ENCODE results near the gene SLC5A8. TPM values are rescaled to one million over a fixed set of nuclear protein-coding genes. Genes with fewer than 3 reads are reported as not detected.

SLC5A8 gene
- total RNA-seq, 1 donor: not detected

DNA sequence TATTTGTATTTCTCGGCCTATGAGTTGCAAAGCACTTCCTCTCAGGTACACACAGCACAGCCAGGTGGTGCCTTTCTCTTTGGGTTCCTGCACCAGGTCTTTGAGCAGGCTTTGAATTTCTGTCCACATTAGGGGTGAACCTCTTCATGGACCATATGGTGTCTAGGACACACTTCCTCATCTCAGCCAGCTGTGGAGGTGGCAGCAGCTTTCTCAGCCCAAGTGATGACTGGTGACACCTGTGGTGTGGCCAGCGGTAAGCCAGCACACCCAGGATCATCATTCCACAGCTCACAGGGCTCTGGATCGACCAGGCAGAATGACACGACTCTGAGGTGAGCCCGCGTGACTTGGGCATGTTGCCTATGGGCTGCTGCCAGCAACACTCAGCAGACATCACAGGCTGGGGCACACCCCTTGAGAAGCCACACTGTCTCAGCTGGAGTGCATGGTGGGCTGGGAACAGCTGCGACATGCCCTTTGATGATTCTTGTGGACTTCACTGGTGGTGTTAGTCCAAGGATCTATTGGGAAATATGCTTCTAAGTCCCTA is 36.8 kb downstream of the SLC5A8 start:
- no peaks in the 10 kb centered on the region for H3K27me3 ChIP-seq (ENCODE audit: insufficient read depth, low read length)
- H3K4me3 ChIP-seq (ENCODE audit: insufficient read depth, low read length): no peak overlapping the region
- H4K20me1 ChIP-seq (ENCODE audit: insufficient read depth, low read length): no peaks in the 10 kb centered on the region
- no peaks in the 10 kb centered on the region for H3K36me3 ChIP-seq (ENCODE audit: insufficient read depth, low read length)
- H3K4me2 ChIP-seq (ENCODE audit: insufficient read depth, low read length): no peak overlapping the region
- no peak overlapping the region for H2AFZ ChIP-seq (ENCODE audit: low read length)
- DNase-seq (ENCODE audit: insufficient read length, low spot score, missing footprints): no peak
- H3K79me2 ChIP-seq (ENCODE audit: insufficient read depth, low read length): no peaks in the 10 kb centered on the region
- no peak overlapping the region for H3K27ac ChIP-seq (ENCODE audit: low read depth, low read length)
- H3K4me1 ChIP-seq (ENCODE audit: insufficient read depth, low read length): no peaks in the 10 kb centered on the region
- H3K9me3 ChIP-seq (ENCODE audit: low read depth, low read length): no peaks in the 10 kb centered on the region
- TF ChIP-seq, protein P1, sequence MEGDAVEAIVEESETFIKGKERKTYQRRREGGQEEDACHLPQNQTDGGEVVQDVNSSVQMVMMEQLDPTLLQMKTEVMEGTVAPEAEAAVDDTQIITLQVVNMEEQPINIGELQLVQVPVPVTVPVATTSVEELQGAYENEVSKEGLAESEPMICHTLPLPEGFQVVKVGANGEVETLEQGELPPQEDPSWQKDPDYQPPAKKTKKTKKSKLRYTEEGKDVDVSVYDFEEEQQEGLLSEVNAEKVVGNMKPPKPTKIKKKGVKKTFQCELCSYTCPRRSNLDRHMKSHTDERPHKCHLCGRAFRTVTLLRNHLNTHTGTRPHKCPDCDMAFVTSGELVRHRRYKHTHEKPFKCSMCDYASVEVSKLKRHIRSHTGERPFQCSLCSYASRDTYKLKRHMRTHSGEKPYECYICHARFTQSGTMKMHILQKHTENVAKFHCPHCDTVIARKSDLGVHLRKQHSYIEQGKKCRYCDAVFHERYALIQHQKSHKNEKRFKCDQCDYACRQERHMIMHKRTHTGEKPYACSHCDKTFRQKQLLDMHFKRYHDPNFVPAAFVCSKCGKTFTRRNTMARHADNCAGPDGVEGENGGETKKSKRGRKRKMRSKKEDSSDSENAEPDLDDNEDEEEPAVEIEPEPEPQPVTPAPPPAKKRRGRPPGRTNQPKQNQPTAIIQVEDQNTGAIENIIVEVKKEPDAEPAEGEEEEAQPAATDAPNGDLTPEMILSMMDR (IDR thresholded peaks at IDR 0.05; ENCODE audit: extremely low read depth, low read depth, low read length): no peak

DNA sequence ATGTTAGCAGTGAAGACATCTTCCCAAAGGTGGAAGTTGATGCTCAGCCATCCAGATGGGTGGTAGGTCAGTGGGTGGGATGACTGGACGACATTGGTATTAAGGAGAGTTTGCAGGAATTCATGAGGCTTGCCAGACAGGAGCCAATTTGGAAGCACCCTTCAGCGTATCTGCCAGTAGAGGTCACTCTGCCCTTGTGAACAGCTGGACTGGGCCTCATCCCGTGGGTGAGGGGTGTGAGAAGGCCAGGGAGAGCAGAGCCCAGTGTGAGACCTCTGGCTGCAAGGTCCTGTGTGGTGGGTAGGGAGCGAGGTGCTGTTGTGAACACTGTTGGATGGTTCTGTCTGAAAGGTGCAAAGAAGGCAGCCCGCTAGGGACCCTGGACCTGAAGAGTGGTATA is 37.7 kb downstream of the SLC5A8 start:
- no peaks in the 10 kb centered on the region for H3K79me2 ChIP-seq (ENCODE audit: insufficient read depth, low read length)
- no peaks in the 10 kb centered on the region for H3K27me3 ChIP-seq (ENCODE audit: insufficient read depth, low read length)
- H3K36me3 ChIP-seq (ENCODE audit: insufficient read depth, low read length): no peaks in the 10 kb centered on the region
- H3K27ac ChIP-seq (ENCODE audit: low read depth, low read length): no peak overlapping the region
- H3K4me1 ChIP-seq (ENCODE audit: insufficient read depth, low read length): no peaks in the 10 kb centered on the region
- H3K4me2 ChIP-seq (ENCODE audit: insufficient read depth, low read length): no peak overlapping the region
- no peak overlapping the region for H3K4me3 ChIP-seq (ENCODE audit: insufficient read depth, low read length)
- TF ChIP-seq, protein P1 (IDR thresholded peaks at IDR 0.05; ENCODE audit: extremely low read depth, low read depth, low read length): peak; percentile 30
- no peaks in the 10 kb centered on the region for H3K9me3 ChIP-seq (ENCODE audit: low read depth, low read length)
- H4K20me1 ChIP-seq (ENCODE audit: insufficient read depth, low read length): no peaks in the 10 kb centered on the region
- DNase-seq (ENCODE audit: insufficient read length, low spot score, missing footprints): peak; percentile 51
- H2AFZ ChIP-seq (ENCODE audit: low read length): no peak overlapping the region

DNA sequence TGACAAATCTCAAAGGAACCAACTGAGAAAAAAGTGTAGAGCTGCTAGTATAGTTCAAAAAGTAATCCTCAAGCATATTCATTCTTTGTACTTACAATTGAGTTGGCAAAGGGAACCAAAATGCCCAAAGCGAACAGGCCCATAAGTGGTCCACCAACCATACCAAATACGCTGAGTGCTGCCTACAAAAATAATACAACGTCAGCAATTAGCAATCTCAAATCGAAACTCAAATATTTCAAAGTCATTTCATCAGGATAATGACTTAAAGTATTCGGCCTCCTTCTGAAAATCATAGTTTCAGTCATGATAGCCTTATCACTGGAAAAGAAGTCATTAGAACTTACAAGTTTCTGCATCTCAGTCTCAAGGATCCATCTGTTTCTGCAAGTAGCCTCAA is 42.0 kb downstream of the SLC5A8 start:
- Histone ChIP-seq H3K4me1 (ENCODE audit: insufficient read depth, low read length) (no peaks in the 10 kb centered on the region), H3K27ac (ENCODE audit: low read depth, low read length) (no peak overlapping the region), H3K79me2 (ENCODE audit: insufficient read depth, low read length) (no peaks in the 10 kb centered on the region), H3K9me3 (ENCODE audit: low read depth, low read length) (no peaks in the 10 kb centered on the region), H3K4me2 (ENCODE audit: insufficient read depth, low read length) (no peak overlapping the region), H3K36me3 (ENCODE audit: insufficient read depth, low read length) (no peaks in the 10 kb centered on the region), H2AFZ (ENCODE audit: low read length) (no peak overlapping the region), H3K27me3 (ENCODE audit: insufficient read depth, low read length) (no peaks in the 10 kb centered on the region), H4K20me1 (ENCODE audit: insufficient read depth, low read length) (no peaks in the 10 kb centered on the region), H3K4me3 (ENCODE audit: insufficient read depth, low read length) (no peak overlapping the region)
- no peak for DNase-seq (ENCODE audit: insufficient read length, low spot score, missing footprints)
- TF ChIP-seq, protein P1 (IDR thresholded peaks at IDR 0.05; ENCODE audit: extremely low read depth, low read depth, low read length): no peak

DNA sequence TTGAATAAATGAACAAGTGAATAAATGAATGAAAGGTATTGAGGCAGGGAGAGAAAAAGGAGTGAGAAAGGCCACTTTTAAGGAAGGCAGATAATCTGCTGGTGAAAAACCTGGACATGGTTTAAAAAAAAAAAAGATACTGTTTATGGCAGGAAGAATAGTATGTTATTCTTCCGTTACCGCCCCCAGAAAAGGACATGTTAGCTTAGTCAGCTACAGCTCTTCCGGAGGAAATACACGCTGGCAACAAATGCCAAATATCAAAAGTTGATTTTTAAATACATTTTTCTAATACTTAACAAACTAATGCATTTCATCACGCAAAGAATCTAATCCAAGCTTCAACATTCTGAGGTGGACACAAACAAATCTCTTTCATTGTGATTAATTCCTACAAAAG is 43.2 kb downstream of the SLC5A8 start:
- Histone ChIP-seq H3K4me2 (ENCODE audit: insufficient read depth, low read length) (no peak overlapping the region), H3K4me1 (ENCODE audit: insufficient read depth, low read length) (no peaks in the 10 kb centered on the region), H3K27ac (ENCODE audit: low read depth, low read length) (no peak overlapping the region), H3K79me2 (ENCODE audit: insufficient read depth, low read length) (no peaks in the 10 kb centered on the region), H2AFZ (ENCODE audit: low read length) (no peak overlapping the region), H3K9me3 (ENCODE audit: low read depth, low read length) (no peaks in the 10 kb centered on the region), H4K20me1 (ENCODE audit: insufficient read depth, low read length) (no peaks in the 10 kb centered on the region), H3K36me3 (ENCODE audit: insufficient read depth, low read length) (no peaks in the 10 kb centered on the region), H3K27me3 (ENCODE audit: insufficient read depth, low read length) (no peaks in the 10 kb centered on the region), H3K4me3 (ENCODE audit: insufficient read depth, low read length) (no peak overlapping the region)
- no peak for DNase-seq (ENCODE audit: insufficient read length, low spot score, missing footprints)
- TF ChIP-seq, protein P1 (IDR thresholded peaks at IDR 0.05; ENCODE audit: extremely low read depth, low read depth, low read length): no peak

Data from osteoblast (primary cell).